Cardiac muscle cell (in vitro differentiated cells and primary cell): ENCODE results near the gene SUN1. TPM values are rescaled to one million over a fixed set of nuclear protein-coding genes. Genes with fewer than 3 reads are reported as not detected.

Experiments used
- DNase-seq, 2 donors: peaks; one replicate each; pipeline versions ENCODE4 v3.0.0 to v3.0.0-alpha.2; 2010 to 2017; ENCODE audit warnings: low read depth in 1 of 2, low spot score in 1 of 2
- H3K27ac ChIP-seq: fragments of 200-600 bp; sonication (generic); 2 replicates; pipeline ENCODE4 v1.5.1; 2016
- H3K27me3 ChIP-seq: fragments of 200-600 bp; sonication (generic); 2 replicates; pipeline ENCODE4 v1.6.0; 2016; ENCODE audit warnings: control low read depth
- H3K36me3 ChIP-seq: fragments of 200-600 bp; sonication (generic); 2 replicates; pipeline ENCODE4 v1.5.1; 2016; ENCODE audit warnings: control low read depth
- H3K4me1 ChIP-seq: fragments of 200-600 bp; sonication (generic); 2 replicates; pipeline ENCODE4 v1.8.1; 2017; ENCODE audit warnings: low read depth, mild to moderate bottlenecking, mixed run types
- H3K4me3 ChIP-seq: fragments of 200-600 bp; sonication (generic); 2 replicates; pipeline ENCODE4 v1.5.1; 2016; ENCODE audit warnings: mild to moderate bottlenecking
- H3K9me3 ChIP-seq: fragments of 200-600 bp; sonication (generic); 2 replicates; pipeline ENCODE4 v1.5.1; 2017; ENCODE audit warnings: low read depth, mild to moderate bottlenecking, control low read depth
- CTCF ChIP-seq: IDR thresholded peaks from 2 replicates; pipeline ENCODE4 v1.5.1; 2012; ENCODE audit warnings: low read depth, mild to moderate bottlenecking, low read length
- polyA plus RNA-seq: library from polyadenylated mRNA; unstranded; fragments of >200 nt; fragmentation: Nextera tagmentation; extraction: Ambion mirVana; gene quantifications from 2 replicates; pipeline ENCODE4 v1.2.1, GENCODE V29; 2016
- total RNA-seq: library from RNA; depleted of rRNA; stranded (reverse); fragments of >200 nt; gene quantifications from 2 replicates; pipeline ENCODE4 v1.2.3, GENCODE V29; 2016

SUN1 gene
- total and polyA plus RNA-seq, 2 experiments from 2014 or later = 172 to 188 TPM

GRCh38 chr7:892648-893593 lies 60.6 kb downstream of the SUN1 start:
- Histone ChIP-seq H3K4me1 (no peaks in the 10 kb centered on the region), H3K4me3 (no peak overlapping the region), H3K27me3 (no peaks in the 10 kb centered on the region), H3K36me3 (peaks cover 27% of the 10 kb centered on the region), H3K27ac (no peak overlapping the region), H3K9me3 (no peaks in the 10 kb centered on the region)
- TF ChIP-seq CTCF = no peak
- no peak for DNase-seq

GRCh38 chr7:893686-894085 lies 61.4 kb downstream of the SUN1 start:
- H3K9me3 ChIP-seq = no peaks in the 10 kb centered on the region
- peaks cover 20% of the 10 kb centered on the region for H3K36me3 ChIP-seq
- H3K4me1 ChIP-seq = no peaks in the 10 kb centered on the region
- no peak for TF ChIP-seq CTCF
- no peaks in the 10 kb centered on the region for H3K27me3 ChIP-seq
- H3K4me3 ChIP-seq = no peak overlapping the region
- H3K27ac ChIP-seq = no peak overlapping the region
- no peak for DNase-seq

- H3K27ac ChIP-seq = no peak overlapping the region
- DNase-seq = no peak
- H3K4me1 ChIP-seq = no peaks in the 10 kb centered on the region
- H3K36me3 ChIP-seq = peaks cover 17% of the 10 kb centered on the region
- no peak for TF ChIP-seq CTCF
- no peaks in the 10 kb centered on the region for H3K9me3 ChIP-seq
- no peaks in the 10 kb centered on the region for H3K27me3 ChIP-seq
- no peak overlapping the region for H3K4me3 ChIP-seq
Observed at GRCh38 chr7:894164-894867, 62.0 kb downstream of the SUN1 start.

- Histone ChIP-seq H3K27ac (no peak overlapping the region), H3K9me3 (no peaks in the 10 kb centered on the region), H3K36me3 (peaks cover 17% of the 10 kb centered on the region), H3K4me1 (no peaks in the 10 kb centered on the region), H3K4me3 (no peak overlapping the region), H3K27me3 (no peaks in the 10 kb centered on the region)
- TF ChIP-seq CTCF = no peak
- DNase-seq = no peak
Observed at GRCh38 chr7:894927-895450, 62.7 kb downstream of the SUN1 start.

GRCh38 chr7:895451-896052 lies 63.3 kb downstream of the SUN1 start:
- H3K36me3 ChIP-seq = peaks cover 17% of the 10 kb centered on the region
- DNase-seq = no peak
- TF ChIP-seq CTCF = no peak

More at GRCh38 chr7:895451-896052, 63.3 kb downstream of the SUN1 start:
- Histone ChIP-seq H3K27me3 (no peaks in the 10 kb centered on the region), H3K4me3 (no peak overlapping the region), H3K4me1 (no peaks in the 10 kb centered on the region), H3K27ac (no peak overlapping the region), H3K9me3 (no peaks in the 10 kb centered on the region)
